KMS-11 (cell line): Measurements from ENCODE around the gene SMYD5.

Source experiments
- H2AFZ ChIP-seq: fragments of 200-600 bp; sonication (generic); 2 replicates; pipeline ENCODE4 v1.6.1; 2016; ENCODE audit warnings: antibody characterized with exemption, mixed run types, low read depth
- H3K27ac ChIP-seq: fragments of 200-600 bp; sonication (generic); 2 replicates; pipeline ENCODE4 v1.6.1; 2016; ENCODE audit warnings: mild to moderate bottlenecking, mixed run types
- H3K27me3 ChIP-seq: fragments of 200-600 bp; sonication (generic); 2 replicates; pipeline ENCODE4 v1.6.1; 2017; ENCODE audit warnings: mild to moderate bottlenecking, low read depth, mixed run types, moderate library complexity; ENCODE audit not compliant: insufficient read depth
- H3K36me3 ChIP-seq: fragments of 200-600 bp; sonication (generic); 2 replicates; pipeline ENCODE4 v1.6.1; 2017; ENCODE audit warnings: mild to moderate bottlenecking, mixed run types; ENCODE audit not compliant: insufficient read depth
- H3K4me1 ChIP-seq: fragments of 200-600 bp; sonication (generic); 2 replicates; pipeline ENCODE4 v1.6.1; 2016; ENCODE audit warnings: mild to moderate bottlenecking, low read depth, mixed run types; ENCODE audit not compliant: poor library complexity, severe bottlenecking
- H3K4me2 ChIP-seq: fragments of 200-600 bp; sonication (generic); 2 replicates; pipeline ENCODE4 v1.7.0; 2016; ENCODE audit warnings: mild to moderate bottlenecking, mixed run types
- H3K4me3 ChIP-seq: fragments of 200-600 bp; sonication (generic); IDR thresholded peaks from 2 replicates; pipeline ENCODE4 v1.6.1; 2017; ENCODE audit warnings: low read depth, low read length, mixed read lengths; ENCODE audit not compliant: insufficient read depth
- H3K79me2 ChIP-seq: fragments of 200-600 bp; sonication (generic); 2 replicates; pipeline ENCODE4 v1.6.1; 2016; ENCODE audit warnings: low read depth, mixed run types; ENCODE audit not compliant: insufficient read depth
- H3K9ac ChIP-seq: fragments of 200-600 bp; sonication (generic); 2 replicates; pipeline ENCODE4 v1.6.1; 2016; ENCODE audit warnings: mild to moderate bottlenecking, mixed run types
- H4K20me1 ChIP-seq: fragments of 200-600 bp; sonication (generic); 2 replicates; pipeline ENCODE4 v1.6.1; 2016; ENCODE audit warnings: mild to moderate bottlenecking, mixed run types; ENCODE audit not compliant: insufficient read depth
- CTCF ChIP-seq: fragments of 200-600 bp; sonication (generic); conservative IDR thresholded peaks from 2 replicates; pipeline ENCODE4 v1.6.1; 2017; ENCODE audit warnings: low read depth, mild to moderate bottlenecking, antibody characterized with exemption, low read length, moderate library complexity, mixed read lengths

Gene SMYD5

GRCh38 chr2:73249636-73250035 lies 35.6 kb downstream of the SMYD5 start:
- Histone ChIP-seq H3K36me3 (peaks cover 39% of the 10 kb centered on the region; the same call in 1 of the 2 replicates), H3K27me3 (no peaks in the 10 kb centered on the region), H3K79me2 (peaks cover 12% of the 10 kb centered on the region; the same call in 1 of the 2 replicates), H3K4me2 (no peak overlapping the region), H3K4me1 (peaks cover 8% of the 10 kb centered on the region), H3K27ac (no peak overlapping the region), H4K20me1 (peaks cover 12% of the 10 kb centered on the region), H3K4me3 (no peak overlapping the region), H3K9ac (no peak overlapping the region), H2AFZ (no peak overlapping the region)
- no peak for TF ChIP-seq CTCF

GRCh38 chr2:73250872-73251846 lies 37.1 kb downstream of the SMYD5 start:
- Histone ChIP-seq H3K9ac (no peak overlapping the region), H3K27me3 (no peaks in the 10 kb centered on the region), H3K27ac (no peak overlapping the region), H3K4me2 (no peak overlapping the region), H3K79me2 (no peaks in the 10 kb centered on the region; the same call in 1 of the 2 replicates), H3K4me1 (peaks cover 6% of the 10 kb centered on the region), H3K4me3 (no peak overlapping the region), H2AFZ (no peak overlapping the region), H3K36me3 (peaks cover 30% of the 10 kb centered on the region; the same call in 1 of the 2 replicates), H4K20me1 (peaks cover 1% of the 10 kb centered on the region)
- no peak for TF ChIP-seq CTCF

DNA sequence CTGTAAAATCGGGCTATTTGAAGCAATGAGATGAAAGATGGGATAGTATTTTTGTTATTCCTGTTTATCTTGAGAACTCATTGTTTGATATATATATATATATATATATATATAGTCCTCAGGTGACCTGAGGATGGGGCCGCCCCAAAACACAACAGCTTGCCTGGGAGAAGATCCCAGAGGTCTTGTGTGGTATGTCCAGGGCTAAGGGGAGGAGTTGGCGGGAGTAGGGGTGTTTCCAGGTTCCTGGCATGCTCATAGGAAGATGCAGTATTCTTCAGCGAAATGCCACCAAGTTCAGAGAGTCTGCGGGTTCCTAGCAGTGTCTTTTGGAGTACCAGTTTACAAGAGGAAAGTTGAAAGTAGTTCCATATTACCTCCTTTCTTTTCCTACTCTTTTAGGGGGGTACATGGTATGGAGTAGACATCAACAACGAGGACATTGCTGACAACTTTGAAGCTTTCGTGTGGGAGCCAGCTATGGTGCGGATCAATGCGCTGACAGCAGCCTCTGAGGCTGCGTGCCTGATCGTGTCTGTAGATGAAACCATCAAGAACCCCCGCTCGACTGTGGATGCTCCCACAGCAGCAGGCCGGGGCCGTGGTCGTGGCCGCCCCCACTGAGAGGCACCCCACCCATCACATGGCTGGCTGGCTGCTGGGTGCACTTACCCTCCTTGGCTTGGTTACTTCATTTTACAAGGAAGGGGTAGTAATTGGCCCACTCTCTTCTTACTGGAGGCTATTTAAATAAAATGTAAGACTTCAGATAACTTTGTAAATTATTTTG lies 38.4 kb downstream of the SMYD5 start:
- Histone ChIP-seq H2AFZ (no peak overlapping the region), H4K20me1 (no peaks in the 10 kb centered on the region; the same call in 1 of the 2 replicates), H3K4me3 (no peak overlapping the region), H3K79me2 (no peaks in the 10 kb centered on the region; the same call in 1 of the 2 replicates), H3K27me3 (no peaks in the 10 kb centered on the region), H3K9ac (no peak overlapping the region), H3K4me1 (no peaks in the 10 kb centered on the region), H3K4me2 (no peak overlapping the region), H3K36me3 (peaks cover 30% of the 10 kb centered on the region; the same call in 1 of the 2 replicates), H3K27ac (no peak overlapping the region; the same call in 1 of the 2 replicates)
- TF ChIP-seq CTCF, result no peak

DNA sequence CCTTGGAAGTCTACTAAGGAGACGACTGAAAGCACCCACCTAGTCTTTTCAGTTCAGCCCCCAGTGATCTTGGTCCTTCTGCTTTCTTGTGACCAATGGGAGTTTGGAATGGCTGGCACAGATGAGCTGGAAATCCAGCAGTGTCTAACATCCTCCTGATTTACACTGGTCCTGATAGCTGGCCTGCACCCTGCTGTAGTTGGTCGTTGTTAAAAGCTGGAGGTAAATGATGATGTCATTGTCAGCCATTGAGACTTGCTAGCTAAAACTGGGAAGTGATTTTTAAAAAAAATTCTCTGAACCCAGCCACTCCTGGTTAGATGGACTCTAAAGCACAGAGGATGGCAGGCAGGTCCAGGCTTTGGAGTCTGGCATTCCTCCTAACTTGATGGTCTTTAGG lies 39.4 kb downstream of the SMYD5 start:
- H4K20me1 ChIP-seq, result no peaks in the 10 kb centered on the region; the same call in 1 of the 2 replicates
- H3K4me1 ChIP-seq, result no peaks in the 10 kb centered on the region
- TF ChIP-seq CTCF, result no peak
- H3K9ac ChIP-seq, result no peak overlapping the region
- peak overlapping the region; percentile 16; the same call in 1 of the 2 replicates for H3K27ac ChIP-seq
- H3K36me3 ChIP-seq, result peaks cover 26% of the 10 kb centered on the region; the same call in 1 of the 2 replicates
- no peaks in the 10 kb centered on the region for H3K27me3 ChIP-seq
- H3K79me2 ChIP-seq, result no peaks in the 10 kb centered on the region
- H3K4me3 ChIP-seq, result no peak overlapping the region
- H3K4me2 ChIP-seq, result no peak overlapping the region
- H2AFZ ChIP-seq, result no peak overlapping the region
